HG02623 (cell line): ENCODE results near the gene PGM5.
A peak's percentile ranks its signal among the peaks of the same experiment; 100 is the strongest.

Source experiments
- ATAC-seq: cut with Tn5 transposase; IDR thresholded peaks from one replicate; pipeline ENCODE4 v1.9.1; 2021; ENCODE audit warnings: moderate library complexity; ENCODE audit not compliant: unreplicated experiment

Gene PGM5

DNA sequence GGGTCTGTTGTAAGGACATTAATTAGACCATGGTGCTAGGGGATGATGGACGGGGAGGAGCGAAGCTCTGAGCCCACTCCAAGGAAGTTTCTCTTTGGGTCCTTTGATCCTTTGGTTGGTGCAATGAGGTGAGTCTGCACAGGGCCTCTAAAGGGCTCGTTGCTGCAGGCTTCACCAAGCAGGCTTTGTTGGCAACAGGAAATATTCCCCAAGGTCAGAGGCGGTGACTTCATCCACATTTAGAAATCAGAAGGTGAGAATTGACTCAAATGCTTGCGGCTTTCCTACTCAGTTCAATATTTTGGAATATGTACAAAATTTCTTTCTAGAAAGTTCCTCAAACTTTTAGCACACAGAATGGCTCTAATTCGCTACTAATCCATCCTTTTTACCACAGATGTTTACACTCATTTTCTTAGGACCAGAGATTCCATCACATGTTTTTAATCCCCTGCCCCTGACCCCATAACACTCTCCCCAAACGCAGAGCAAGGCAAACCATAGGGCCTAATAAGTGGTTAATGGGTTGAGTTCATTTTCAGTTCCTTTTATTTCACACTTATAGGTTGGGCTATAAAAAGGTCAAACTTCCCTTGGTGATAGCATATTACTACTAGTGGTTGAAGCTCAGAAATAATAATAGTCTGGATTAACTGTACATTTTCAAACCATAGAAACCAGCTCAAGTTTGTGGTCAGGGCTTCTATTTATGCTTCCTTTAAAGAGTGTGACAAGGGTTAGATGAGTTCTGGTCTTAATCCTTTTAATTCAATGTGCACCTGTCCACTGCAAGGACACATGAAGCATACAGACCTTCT lies 221.6 kb downstream of the PGM5 start:
- ATAC-seq, result peak; percentile 64
